ENCODE measurements around the gene RAB2B.
A peak's percentile ranks its signal among the peaks of the same experiment; 100 is the strongest.

Gene RAB2B

GRCh38 chr14:21505012-21505553, 28.3 kb upstream of the RAB2B start:
- H3K4me3 ChIP-seq (ENCODE audit: low read length): no peak overlapping the region
- no peak for DNase-seq (ENCODE audit: low read depth)
- TF ChIP-seq, protein P1, sequence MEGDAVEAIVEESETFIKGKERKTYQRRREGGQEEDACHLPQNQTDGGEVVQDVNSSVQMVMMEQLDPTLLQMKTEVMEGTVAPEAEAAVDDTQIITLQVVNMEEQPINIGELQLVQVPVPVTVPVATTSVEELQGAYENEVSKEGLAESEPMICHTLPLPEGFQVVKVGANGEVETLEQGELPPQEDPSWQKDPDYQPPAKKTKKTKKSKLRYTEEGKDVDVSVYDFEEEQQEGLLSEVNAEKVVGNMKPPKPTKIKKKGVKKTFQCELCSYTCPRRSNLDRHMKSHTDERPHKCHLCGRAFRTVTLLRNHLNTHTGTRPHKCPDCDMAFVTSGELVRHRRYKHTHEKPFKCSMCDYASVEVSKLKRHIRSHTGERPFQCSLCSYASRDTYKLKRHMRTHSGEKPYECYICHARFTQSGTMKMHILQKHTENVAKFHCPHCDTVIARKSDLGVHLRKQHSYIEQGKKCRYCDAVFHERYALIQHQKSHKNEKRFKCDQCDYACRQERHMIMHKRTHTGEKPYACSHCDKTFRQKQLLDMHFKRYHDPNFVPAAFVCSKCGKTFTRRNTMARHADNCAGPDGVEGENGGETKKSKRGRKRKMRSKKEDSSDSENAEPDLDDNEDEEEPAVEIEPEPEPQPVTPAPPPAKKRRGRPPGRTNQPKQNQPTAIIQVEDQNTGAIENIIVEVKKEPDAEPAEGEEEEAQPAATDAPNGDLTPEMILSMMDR (conservative IDR thresholded peaks at IDR 0.05; ENCODE audit: low read length): no peak

DNA sequence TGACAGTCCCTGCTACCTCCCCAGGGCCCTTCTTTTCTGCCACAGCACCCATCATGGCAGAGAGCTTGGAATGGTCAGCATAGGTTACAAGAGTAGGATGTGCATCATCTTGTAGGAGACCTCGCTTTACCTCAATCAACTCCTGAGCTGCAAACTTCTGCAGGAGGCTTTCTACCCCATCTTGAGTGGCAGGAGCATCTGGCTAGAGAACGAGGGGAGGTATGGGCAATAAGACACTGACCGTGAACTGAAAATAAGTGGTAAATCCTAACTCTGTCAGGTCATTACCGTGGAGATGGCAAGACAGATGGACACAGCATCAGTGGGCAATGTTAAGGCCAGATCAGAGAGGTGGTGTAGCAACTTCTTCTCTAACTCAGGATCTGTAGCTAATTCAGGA, 26.6 kb upstream of the RAB2B start:
- H3K4me3 ChIP-seq (ENCODE audit: low read length): no peak overlapping the region
- DNase-seq (ENCODE audit: low read depth): no peak
- TF ChIP-seq, protein P1 (conservative IDR thresholded peaks at IDR 0.05; ENCODE audit: low read length): no peak

GRCh38 chr14:21501568-21501967, 24.8 kb upstream of the RAB2B start:
- no peak for DNase-seq (ENCODE audit: low read depth)
- TF ChIP-seq, protein P1 (conservative IDR thresholded peaks at IDR 0.05; ENCODE audit: low read length): no peak
- no peak overlapping the region for H3K4me3 ChIP-seq (ENCODE audit: low read length)

- TF ChIP-seq, protein P1 (conservative IDR thresholded peaks at IDR 0.05; ENCODE audit: low read length): peak; percentile 61
- DNase-seq (ENCODE audit: low read depth): peak; percentile 52
- no peak overlapping the region for H3K4me3 ChIP-seq (ENCODE audit: low read length)
Observed at GRCh38 chr14:21498540-21499526, 22.1 kb upstream of the RAB2B start.

- DNase-seq (ENCODE audit: low read depth): peak; percentile 31
- H3K4me3 ChIP-seq (ENCODE audit: low read length): no peak overlapping the region
- TF ChIP-seq, protein P1 (conservative IDR thresholded peaks at IDR 0.05; ENCODE audit: low read length): no peak
Observed at GRCh38 chr14:21496453-21496852, 19.7 kb upstream of the RAB2B start.

DNA sequence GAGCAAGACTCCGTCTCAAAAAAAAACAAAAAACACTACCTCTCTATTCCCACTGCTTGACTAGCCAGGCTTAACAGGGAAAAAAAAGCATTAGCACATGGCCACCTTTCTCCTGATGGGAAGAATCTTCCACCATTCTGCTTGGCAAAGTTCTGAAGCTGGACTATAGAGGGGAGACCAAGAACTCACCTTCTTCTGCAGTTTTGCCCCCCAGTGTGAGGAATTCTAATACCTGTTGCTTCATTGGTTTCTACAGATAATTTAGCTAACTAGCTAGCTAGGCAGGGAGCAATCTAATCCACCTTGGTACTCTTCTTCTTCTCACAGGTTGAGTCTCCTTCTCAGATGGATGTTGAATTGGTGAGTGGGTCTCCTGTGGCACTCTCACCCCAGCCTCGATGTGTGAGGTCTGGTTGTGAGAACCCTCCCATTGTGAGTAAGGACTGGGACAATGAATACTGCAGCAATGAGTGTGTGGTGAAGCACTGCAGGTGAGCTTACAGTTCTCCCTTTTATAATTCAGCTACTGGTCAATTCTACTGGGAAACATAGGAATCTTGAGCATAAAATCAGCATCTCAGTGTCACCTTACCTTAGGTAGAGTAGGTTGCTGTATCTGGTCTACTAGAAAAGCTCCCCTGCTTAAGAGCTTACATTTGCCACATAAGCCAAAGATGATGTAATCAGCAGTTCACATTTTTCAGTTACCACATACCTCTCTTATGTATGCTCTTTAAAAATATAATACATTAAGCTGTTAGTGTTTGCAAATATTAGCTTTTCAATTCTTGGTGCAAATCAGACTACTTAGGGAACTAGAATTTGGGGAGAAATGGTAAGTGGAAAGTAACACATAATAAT, 18.4 kb upstream of the RAB2B start:
- H3K4me3 ChIP-seq (ENCODE audit: low read length): no peak overlapping the region
- peak; percentile 60 for DNase-seq (ENCODE audit: low read depth)
- TF ChIP-seq, protein P1 (conservative IDR thresholded peaks at IDR 0.05; ENCODE audit: low read length): no peak

Measured in AG10803 (cell line).